H1 (cell line): ENCODE results near the gene UGT1A3. TPM values are rescaled to one million over a fixed set of nuclear protein-coding genes. Genes with fewer than 3 reads are reported as not detected.

Source experiments
- CTCF ChIA-PET: fragments of 300-600 bp; sonication (Branson Sonifier 250); formaldehyde crosslinking; loops from one replicate; lab custom pipeline; 2021; ENCODE audit not compliant: partially characterized antibody; lab: Charles Lee
- POLR2A ChIA-PET: fragments of 300-600 bp; sonication (Branson Sonifier 250); formaldehyde crosslinking; loops from one replicate; lab custom pipeline; 2021; ENCODE audit warnings: inconsistent platforms; ENCODE audit not compliant: partially characterized antibody; lab: Charles Lee
- DNase-seq, 2 experiments: peaks; one replicate each; pipeline versions ENCODE4 v3.0.0 to v3.0.0-alpha.2; 2010 to 2022; ENCODE audit warnings: low spot score in 2 of 2, low read depth in 1 of 2, mixed read lengths in 1 of 2
- FAIRE-seq: peaks from 2 replicates; lab custom pipeline; 2011; peaks lifted over from hg19 to GRCh38; lab: Jason Lieb, UNC
- H2AFZ ChIP-seq: 2 replicates; pipeline ENCODE4 v1.8.1; 2012; ENCODE audit warnings: low read length, inconsistent platforms
- H2AK5ac ChIP-seq: 2 replicates; pipeline ENCODE4 v1.6.1; 2013; ENCODE audit warnings: low read depth, low read length
- H2BK120ac ChIP-seq: replicated peaks from 2 replicates; pipeline ENCODE3; 2013; ENCODE audit warnings: low read depth, low read length, inconsistent platforms
- H2BK12ac ChIP-seq: 2 replicates; pipeline ENCODE4 v1.6.1; 2013; ENCODE audit warnings: low read depth, low read length
- H2BK15ac ChIP-seq: 2 replicates; pipeline ENCODE4 v1.6.1; 2013; ENCODE audit warnings: low read length
- H2BK20ac ChIP-seq: 2 replicates; pipeline ENCODE4 v1.6.1; 2013; ENCODE audit warnings: low read length
- H2BK5ac ChIP-seq: 2 replicates; pipeline ENCODE4 v1.6.1; 2013; ENCODE audit warnings: low read depth, low read length
- H3K14ac ChIP-seq: 2 replicates; pipeline ENCODE4 v1.6.1; 2013; ENCODE audit warnings: inconsistent platforms; ENCODE audit not compliant: insufficient read length
- H3K18ac ChIP-seq: 2 replicates; pipeline ENCODE4 v1.6.1; 2013; ENCODE audit warnings: low read length; ENCODE audit errors: extremely low read depth
- H3K23ac ChIP-seq: 2 replicates; pipeline ENCODE4 v1.6.1; 2013; ENCODE audit warnings: inconsistent platforms; ENCODE audit not compliant: insufficient read length
- H3K23me2 ChIP-seq: 2 replicates; pipeline ENCODE4 v1.6.1; 2013; ENCODE audit warnings: low read depth, low read length
- H3K27ac ChIP-seq: 2 replicates; pipeline ENCODE4 v1.6.1; 2011; ENCODE audit warnings: low read depth, low read length, inconsistent platforms
- H3K27me3 ChIP-seq, 4 experiments: replicated peaks in 1 of 4; 1 replicate in 1 of 4; 2 replicates in 3 of 4; pipeline versions ENCODE4 v1.6.1 to v1.8.1; 2011 to 2013; ENCODE audit warnings: low read length in 3 of 4, mild to moderate bottlenecking in 3 of 4, inconsistent platforms in 2 of 4, mixed read lengths in 2 of 4, moderate library complexity in 1 of 4; ENCODE audit not compliant: control insufficient read depth in 3 of 4, insufficient read depth in 3 of 4; ENCODE audit errors: extremely low read depth in 1 of 4
- H3K36me3 ChIP-seq, 4 experiments: 2 replicates each; pipeline versions ENCODE4 v1.6.1 to v1.8.1; 2011 to 2013; ENCODE audit warnings: mild to moderate bottlenecking in 4 of 4, low read length in 3 of 4, moderate library complexity in 2 of 4, control low read depth in 1 of 4, inconsistent platforms in 1 of 4; ENCODE audit not compliant: insufficient read depth in 4 of 4, control insufficient read depth in 2 of 4
- H3K4ac ChIP-seq: replicated peaks from 2 replicates; pipeline ENCODE3; 2013; ENCODE audit warnings: low read length, low read depth, mixed read lengths, inconsistent platforms; ENCODE audit not compliant: insufficient read length
- H3K4me1 ChIP-seq, 4 experiments: replicated peaks in 1 of 4; 1 replicate in 1 of 4; 2 replicates in 3 of 4; pipeline versions ENCODE4 v1.6.1 to v1.8.1; 2011 to 2013; ENCODE audit warnings: low read length in 3 of 4, inconsistent platforms in 2 of 4, mixed read lengths in 1 of 4; ENCODE audit not compliant: insufficient read depth in 4 of 4, control insufficient read depth in 3 of 4
- H3K4me2 ChIP-seq, 2 experiments: 2 replicates each; pipeline versions ENCODE4 v1.6.1 to v1.8.1; 2011 to 2013; ENCODE audit warnings: low read depth in 2 of 2, low read length in 2 of 2, control low read depth in 1 of 2, inconsistent platforms in 1 of 2, mild to moderate bottlenecking in 1 of 2; ENCODE audit not compliant: insufficient read depth in 1 of 2
- H3K4me3 ChIP-seq, 4 experiments: fragments of 200-600, 300-600 bp in 1 of 4; sonication (generic), shearing (Covaris generic), sonication (Bioruptor Twin) in 1 of 4; 2 replicates each; pipeline versions ENCODE4 v1.5.1 to v1.8.1; 2011 to 2016; ENCODE audit warnings: low read length in 4 of 4, low read depth in 3 of 4, control low read depth in 2 of 4, inconsistent platforms in 2 of 4, mild to moderate bottlenecking in 2 of 4, mixed read lengths in 1 of 4, moderate library complexity in 1 of 4; ENCODE audit not compliant: insufficient read depth in 2 of 4; ENCODE audit errors: extremely low read depth in 1 of 4
- H3K56ac ChIP-seq: replicated peaks from 2 replicates; pipeline ENCODE3; 2013; ENCODE audit warnings: low read depth, mild to moderate bottlenecking, mixed read lengths, low read length, inconsistent platforms; ENCODE audit not compliant: insufficient read length
- H3K79me1 ChIP-seq: 2 replicates; pipeline ENCODE4 v1.6.1; 2013; ENCODE audit warnings: low read depth, low read length, control low read depth
- H3K79me2 ChIP-seq, 2 experiments: 2 replicates each; pipeline versions ENCODE4 v1.6.1 to v1.8.1; 2012 to 2013; ENCODE audit warnings: low read length in 2 of 2, mild to moderate bottlenecking in 2 of 2, inconsistent platforms in 1 of 2; ENCODE audit not compliant: insufficient read depth in 2 of 2, control insufficient read depth in 1 of 2
- H3K9ac ChIP-seq, 4 experiments: replicated peaks in 1 of 4; 1 replicate in 1 of 4; 2 replicates in 3 of 4; pipeline versions ENCODE4 v1.6.1 to v1.8.1; 2011 to 2013; ENCODE audit warnings: low read depth in 3 of 4, low read length in 3 of 4, control low read depth in 2 of 4, mild to moderate bottlenecking in 2 of 4, moderate library complexity in 2 of 4, inconsistent platforms in 1 of 4; ENCODE audit errors: extremely low read depth in 1 of 4
- H3K9me3 ChIP-seq, 2 experiments: 2 replicates each; pipeline versions ENCODE4 v1.6.1 to v1.8.1; 2012 to 2013; ENCODE audit warnings: mild to moderate bottlenecking in 2 of 2, moderate library complexity in 2 of 2, control low read depth in 1 of 2, inconsistent platforms in 1 of 2, low read depth in 1 of 2, low read length in 1 of 2, mixed read lengths in 1 of 2; ENCODE audit not compliant: insufficient read depth in 2 of 2
- H4K20me1 ChIP-seq, 2 experiments: replicated peaks in 1 of 2; 2 replicates each; pipeline versions ENCODE3 to v1.8.1; 2011 to 2013; ENCODE audit warnings: inconsistent platforms in 2 of 2, low read length in 2 of 2, mild to moderate bottlenecking in 1 of 2; ENCODE audit not compliant: insufficient read depth in 2 of 2, control insufficient read depth in 1 of 2
- H4K5ac ChIP-seq: 2 replicates; pipeline ENCODE4 v1.6.1; 2013; ENCODE audit warnings: low read length, low read depth, mixed read lengths, inconsistent platforms; ENCODE audit not compliant: insufficient read length
- H4K8ac ChIP-seq: 2 replicates; pipeline ENCODE4 v1.8.0; 2013; ENCODE audit warnings: mild to moderate bottlenecking, moderate library complexity, low read length, inconsistent platforms; ENCODE audit not compliant: insufficient read depth; ENCODE audit errors: extremely low read depth
- H4K91ac ChIP-seq: replicated peaks from 2 replicates; pipeline ENCODE3; 2013; ENCODE audit warnings: low read length, mixed read lengths, inconsistent platforms; ENCODE audit not compliant: insufficient read length
- FOSL1 ChIP-seq: IDR thresholded peaks from 2 replicates; pipeline ENCODE4 v1.6.1; 2011; ENCODE audit warnings: mild to moderate bottlenecking, low read depth, low read length, moderate library complexity; ENCODE audit not compliant: insufficient read depth
- KDM1A ChIP-seq: fragments of 200-600, 300-600 bp; sonication (generic); IDR thresholded peaks from 2 replicates; pipeline ENCODE4 v1.7.1; 2016; ENCODE audit warnings: mild to moderate bottlenecking, low read length, borderline replicate concordance
- MAFK ChIP-seq: IDR thresholded peaks from 2 replicates; pipeline ENCODE4 v1.6.1; 2012; ENCODE audit warnings: low read depth, mild to moderate bottlenecking, improper control_type of control experiment, low read length
- ZNF274 ChIP-seq: IDR thresholded peaks from 2 replicates; pipeline ENCODE4 v1.7.0; 2012; ENCODE audit warnings: low read length, borderline replicate concordance; ENCODE audit errors: extremely low read depth
- WGBS, 2 experiments: shearing (Covaris generic) in 1 of 2; methylation state at CpG; one replicate each; pipeline versions ENCODE4 v1.1.6 to v1.1.7; 2013 to 2015; ENCODE audit warnings: low lambda C conversion rate in 2 of 2, mixed read lengths in 2 of 2, inconsistent platforms in 1 of 2, low coverage in 1 of 2, missing lambda C conversion rate in 1 of 2; ENCODE audit not compliant: insufficient replicate concordance in 2 of 2, insufficient coverage in 1 of 2, insufficient read length in 1 of 2; ENCODE audit errors: extremely low coverage in 1 of 2, missing lambda C conversion rate in 1 of 2; 5-methylcytosine and 5-hydroxymethylcytosine counted together
- polyA plus RNA-seq, 7 experiments: library from polyadenylated mRNA; depleted of rRNA in 3 of 7; stranded (reverse) in 5 of 7; unstranded in 2 of 7; fragments of >200 nt in 5 of 7; fragments of 200-250 nt in 2 of 7; gene quantifications; 1 replicate in 5 of 7; 2 replicates in 1 of 7; 4 replicates in 1 of 7; pipeline versions ENCODE4 v1.2.1 to v1.2.3, GENCODE V29; 2011 to 2013; ENCODE audit warnings: missing spikeins in 2 of 7, mixed read lengths in 2 of 7
- total RNA-seq: library from RNA; stranded (reverse); fragmentation: NEBNext Ultra II Directional; extraction: Animal tissue kit (Norgen Biotek cat#: 25700); gene quantifications from 2 replicates; pipeline ENCODE4 v1.2.1, GENCODE V29; 2021

UGT1A3 gene
- total and polyA plus RNA-seq, 2 of the 8 experiments (the other 6 are each of a cell fraction or from before 2014, with no cell fraction given), result not detected

DNA sequence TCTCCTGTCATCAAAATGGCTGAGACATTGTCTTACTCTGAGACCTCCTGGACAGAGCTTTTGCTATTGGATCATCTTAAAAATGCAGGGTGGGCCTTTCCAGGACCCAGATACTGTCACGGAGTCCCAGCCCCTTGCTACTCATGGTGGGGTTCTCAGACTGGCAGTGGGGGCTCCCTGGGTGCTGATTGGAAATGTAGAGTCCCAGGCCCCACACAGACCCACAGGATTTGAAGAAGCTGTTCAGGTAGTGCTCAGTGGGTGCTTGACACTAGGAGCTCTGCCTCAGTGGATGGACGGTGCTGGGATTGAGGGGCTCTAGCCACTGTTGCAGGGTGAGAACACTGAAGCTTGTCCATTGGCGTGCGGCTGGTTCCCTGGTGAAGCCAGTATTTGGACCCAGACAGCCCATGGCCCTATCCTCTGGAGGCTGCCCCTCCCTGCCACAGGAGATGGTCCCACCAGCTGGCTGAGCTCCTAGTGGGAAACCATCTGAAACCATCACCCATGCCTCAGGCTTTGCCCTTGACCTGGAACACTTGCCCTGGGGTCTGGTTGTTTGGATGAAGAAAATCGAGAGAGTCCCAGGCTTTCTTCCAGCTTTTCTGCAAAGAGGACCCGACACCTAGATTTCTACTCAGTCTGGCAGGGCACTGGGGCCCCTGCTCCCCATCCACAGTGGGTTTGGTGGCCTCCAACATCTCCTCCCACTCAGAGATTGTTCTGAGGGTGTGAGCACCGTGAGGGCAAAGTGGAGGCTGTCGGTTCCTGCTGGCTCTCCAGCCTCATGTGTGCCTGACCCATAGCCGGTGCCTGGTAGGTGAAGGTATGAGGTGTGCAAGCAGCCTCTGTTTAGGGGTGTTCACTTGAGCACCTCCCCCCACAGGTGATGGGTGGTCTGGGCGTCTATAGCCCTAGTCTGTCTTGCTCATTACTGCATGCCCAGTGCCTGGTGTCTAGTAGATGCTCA, 79.4 kb downstream of the UGT1A3 start:
- CTCF ChIA-PET, result no interaction called here
- Histone ChIP-seq H2BK5ac (no peak overlapping the region), H2BK15ac (no peak overlapping the region), H4K5ac (no peak overlapping the region), H3K79me1 (no peaks in the 10 kb centered on the region), H4K20me1 (no peaks in the 10 kb centered on the region), H4K91ac (no peak overlapping the region), H3K79me2 (no peaks in the 10 kb centered on the region), H3K56ac (no peak overlapping the region), H3K18ac (no peak overlapping the region), H3K4ac (no peak overlapping the region), H3K4me1 (no peaks in the 10 kb centered on the region), H3K23me2 (no peaks in the 10 kb centered on the region), H2BK12ac (0 out of 2 replicates have a peak overlapping the region, but pooled peaks have one; percentile 27), H3K14ac (no peak overlapping the region), H3K9ac (no peak overlapping the region), H3K27ac (no peak overlapping the region), H4K8ac (no peak overlapping the region), H3K9me3 (peaks cover 0 to 4% of the 10 kb centered on the region in 2 experiments; a peak in 2 of 4 replicates), H3K23ac (no peak overlapping the region), H3K4me3 (no peak overlapping the region), H2AFZ (no peak overlapping the region), H2BK20ac (no peak overlapping the region), H2AK5ac (no peak overlapping the region), H2BK120ac (no peak overlapping the region), H3K27me3 (no peaks in the 10 kb centered on the region), H3K36me3 (no peaks in the 10 kb centered on the region), H3K4me2 (no peak overlapping the region)
- FAIRE-seq (no peak), DNase-seq (peak in 1 of 2 experiments; percentile 14)
- 79% methylated on average over 10 of the region's 10 CpGs; no CpG with 5 or more reads in 1 of the 2 experiments for whole genome bisulfite sequencing, 2 experiments
- TF ChIP-seq MAFK (no peak), FOSL1 (no peak), KDM1A (no peak), ZNF274 (no peak)
- POLR2A ChIA-PET, result no interaction called here
